A375 (cell line): ENCODE results near the gene SCYGR2. TPM values are rescaled to one million over a fixed set of nuclear protein-coding genes. Genes with fewer than 3 reads are reported as not detected.

Experiments used
- total RNA-seq: library from RNA; depleted of rRNA; stranded (reverse); fragments of >200 nt; shearing (Covaris generic); gene quantifications from 2 replicates; pipeline ENCODE4 v1.2.3, GENCODE V29; 2014; rRNA removed

The SCYGR2 gene, protein sequence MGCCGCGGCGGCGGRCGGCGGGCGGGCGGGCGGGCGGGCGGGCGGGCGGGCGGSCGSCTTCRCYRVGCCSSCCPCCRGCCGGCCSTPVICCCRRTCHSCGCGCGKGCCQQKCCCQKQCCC
- total RNA-seq = not detected in 2 replicates

GRCh38 chr2:227598835-227599503 is at the start of gene SCYGR2:
TSS of gene SCYGR2 (plus strand) at chr2:227598893. CDS start at chr2:227598893, 0 bp downstream.

DNA sequence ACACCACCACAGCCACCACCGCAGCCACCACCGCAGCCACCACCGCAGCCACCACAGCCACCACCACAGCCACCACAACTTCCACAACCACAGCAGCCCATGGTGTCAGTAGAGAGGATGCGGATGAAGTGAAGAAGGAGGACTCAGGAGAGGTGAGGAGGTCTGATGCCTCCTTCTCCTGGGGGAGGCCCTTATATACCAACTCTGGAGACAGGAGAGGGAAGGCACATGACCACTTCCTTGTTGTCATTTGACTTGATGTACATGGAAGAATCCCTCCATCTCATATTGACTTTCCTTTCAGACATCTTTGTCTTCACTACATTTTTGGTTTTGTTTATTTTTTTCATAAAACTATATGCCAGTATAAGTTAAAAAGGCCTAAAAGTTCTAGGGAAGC is 16.0 kb downstream of the SCYGR2 start, which contains the start of gene SCYGR3:
SCYGR3 (minus strand) TSS at position 101 of the 400 bp plus-strand sequence; CDS start at position 101, 0 bp downstream.

GRCh38 chr2:227617316-227618230 is 18.9 kb downstream of the SCYGR2 start, which contains the start of gene SCYGR4:
TSS of gene SCYGR4 (plus strand) at chr2:227617498. CDS start at chr2:227617498, 0 bp downstream.

Other genes with a start within 250 kb of the SCYGR2 start
- gene TM4SF20, start 219.6 kb upstream of the SCYGR2 start, total RNA-seq = not detected in 2 replicates
- gene SCYGR1, start 210.9 kb upstream of the SCYGR2 start, total RNA-seq = not detected in 2 replicates
- gene AGFG1, start 126.7 kb upstream of the SCYGR2 start, total RNA-seq = 17.7 and 23.8 TPM in 2 replicates
- gene SCYGR3, start 15.9 kb downstream of the SCYGR2 start, total RNA-seq = not detected in 2 replicates
- gene SCYGR4, start 18.6 kb downstream of the SCYGR2 start, total RNA-seq = not detected in 2 replicates
- not detected in 2 replicates for gene SCYGR5, start 67.9 kb downstream of the SCYGR2 start, total RNA-seq
- gene SLC19A3, start 119.1 kb downstream of the SCYGR2 start, total RNA-seq = 0.68 and 1.1 TPM in 2 replicates
- gene SCYGR6, start 125.9 kb downstream of the SCYGR2 start, total RNA-seq = not detected in 2 replicates
- not detected in 2 replicates for gene SCYGR7, start 129.4 kb downstream of the SCYGR2 start, total RNA-seq
- not detected in 2 replicates for gene SCYGR8, start 147.0 kb downstream of the SCYGR2 start, total RNA-seq
- 1.3 TPM in 1 of 2 replicates, not detected in the other for gene CCL20, start 214.9 kb downstream of the SCYGR2 start, total RNA-seq